Hindlimb muscle (tissue), 1 donor: ENCODE data around the gene PARD3. TPM values are rescaled to one million over a fixed set of nuclear protein-coding genes. Genes with fewer than 3 reads are reported as not detected.
A peak's percentile ranks its signal among the peaks of the same experiment; 100 is the strongest.

Source experiments
- DNase-seq: peaks from one replicate; pipeline ENCODE4 v3.0.0-alpha.2; 2013
- polyA plus RNA-seq: library from polyadenylated mRNA; unstranded; fragments of 120-200 nt; gene quantifications from one replicate; pipeline ENCODE4 v1.2.1, GENCODE V29; 2013; ENCODE audit not compliant: insufficient read length

The PARD3 gene
- polyA plus RNA-seq, 1 donor: 40.7 TPM

- DNase-seq: no peak
Observed at GRCh38 chr10:34172936-34173533, 642.1 kb downstream of the PARD3 start.

- DNase-seq: peak; percentile 55
Observed at GRCh38 chr10:34171957-34172527, 643.1 kb downstream of the PARD3 start.

- DNase-seq: no peak
Observed at GRCh38 chr10:34169677-34170076, 645.4 kb downstream of the PARD3 start.

GRCh38 chr10:34169131-34169530 is 646.0 kb downstream of the PARD3 start:
- DNase-seq: no peak

- peak; percentile 37 for DNase-seq
Observed at GRCh38 chr10:34168439-34168838, 646.7 kb downstream of the PARD3 start.

- no peak for DNase-seq
Observed at GRCh38 chr10:34166823-34167222, 648.3 kb downstream of the PARD3 start.

GRCh38 chr10:34166354-34166753 is 648.7 kb downstream of the PARD3 start:
- DNase-seq: no peak

- no peak for DNase-seq
Observed at GRCh38 chr10:34164029-34164428, 651.1 kb downstream of the PARD3 start.

GRCh38 chr10:34163075-34163905 is 651.8 kb downstream of the PARD3 start:
- no peak for DNase-seq

- DNase-seq: no peak
Observed at GRCh38 chr10:34161777-34162370, 653.2 kb downstream of the PARD3 start.

- DNase-seq: no peak
Observed at GRCh38 chr10:34160595-34160994, 654.5 kb downstream of the PARD3 start.

- no peak for DNase-seq
Observed at GRCh38 chr10:34157501-34157900, 657.6 kb downstream of the PARD3 start.

GRCh38 chr10:34156781-34157425 is 658.2 kb downstream of the PARD3 start:
- no peak for DNase-seq

GRCh38 chr10:34155812-34156211 is 659.3 kb downstream of the PARD3 start:
- DNase-seq: no peak

- no peak for DNase-seq
Observed at GRCh38 chr10:34154383-34154900, 660.7 kb downstream of the PARD3 start.

GRCh38 chr10:34153663-34154382 is 661.3 kb downstream of the PARD3 start:
- no peak for DNase-seq

- DNase-seq: no peak
Observed at GRCh38 chr10:34152434-34152833, 662.7 kb downstream of the PARD3 start.

- peak; percentile 44 for DNase-seq
Observed at GRCh38 chr10:34151931-34152330, 663.2 kb downstream of the PARD3 start.

GRCh38 chr10:34151481-34151880 is 663.6 kb downstream of the PARD3 start:
- no peak for DNase-seq

GRCh38 chr10:34150103-34150502 is 665.0 kb downstream of the PARD3 start:
- DNase-seq: no peak

GRCh38 chr10:34148305-34148657 is 666.8 kb downstream of the PARD3 start:
- DNase-seq: no peak
